Duodenal mucosa (tissue), 2 donors: Measurements from ENCODE around the gene COX10.
"Not testable (repeated sequence)": the region's sequence is repeated elsewhere in the genome, so short reads cannot be mapped to it uniquely, and the experiment has no call there.

ENCODE experiments used
- H3K27ac ChIP-seq: one replicate; pipeline ENCODE4 v1.7.0; 2013; ENCODE audit warnings: low read depth, low read length
- H3K27me3 ChIP-seq, 2 donors: one replicate each; pipeline ENCODE4 v1.7.0; 2013; ENCODE audit warnings: low read length in 2 of 2, control low read depth in 1 of 2; ENCODE audit not compliant: insufficient read depth in 2 of 2, control insufficient read depth in 1 of 2
- H3K36me3 ChIP-seq, 2 donors: one replicate each; pipeline ENCODE4 v1.7.0; 2013; ENCODE audit warnings: low read length in 2 of 2, control low read depth in 1 of 2; ENCODE audit not compliant: insufficient read depth in 2 of 2, control insufficient read depth in 1 of 2
- H3K4me1 ChIP-seq, 2 donors: one replicate each; pipeline ENCODE4 v1.7.0; 2013; ENCODE audit warnings: low read length in 2 of 2, control low read depth in 1 of 2; ENCODE audit not compliant: insufficient read depth in 2 of 2, control insufficient read depth in 1 of 2
- H3K4me3 ChIP-seq, 2 donors: one replicate each; pipeline ENCODE4 v1.7.0; 2013; ENCODE audit warnings: low read length in 2 of 2, low read depth in 1 of 2
- H3K9ac ChIP-seq, 2 donors: one replicate each; pipeline ENCODE4 v1.7.0; 2013; ENCODE audit warnings: low read length in 2 of 2, low read depth in 1 of 2
- H3K9me3 ChIP-seq, 2 donors: one replicate each; pipeline ENCODE4 v1.7.0; 2013; ENCODE audit warnings: low read length in 2 of 2, control low read depth in 1 of 2; ENCODE audit not compliant: control insufficient read depth in 1 of 2

The COX10 gene

GRCh38 chr17:14069251-14070021, at the start of gene COX10:
TSS of gene COX10 (plus strand) at chr17:14069504. CDS start at chr17:14069606, 102 bp downstream.
- Histone ChIP-seq H3K36me3 (peaks cover 3 to 10% of the 10 kb centered on the region in 2 donors), H3K9ac (peak within 1 kb of the TSS; percentile 95 to 98), H3K27me3 (no peaks in the 10 kb centered on the region), H3K27ac (peak within 1 kb of the TSS; percentile 66), H3K9me3 (no peaks in the 10 kb centered on the region), H3K4me1 (peaks cover 22 to 26% of the 10 kb centered on the region in 2 donors), H3K4me3 (peak within 1 kb of the TSS; percentile 99)

DNA sequence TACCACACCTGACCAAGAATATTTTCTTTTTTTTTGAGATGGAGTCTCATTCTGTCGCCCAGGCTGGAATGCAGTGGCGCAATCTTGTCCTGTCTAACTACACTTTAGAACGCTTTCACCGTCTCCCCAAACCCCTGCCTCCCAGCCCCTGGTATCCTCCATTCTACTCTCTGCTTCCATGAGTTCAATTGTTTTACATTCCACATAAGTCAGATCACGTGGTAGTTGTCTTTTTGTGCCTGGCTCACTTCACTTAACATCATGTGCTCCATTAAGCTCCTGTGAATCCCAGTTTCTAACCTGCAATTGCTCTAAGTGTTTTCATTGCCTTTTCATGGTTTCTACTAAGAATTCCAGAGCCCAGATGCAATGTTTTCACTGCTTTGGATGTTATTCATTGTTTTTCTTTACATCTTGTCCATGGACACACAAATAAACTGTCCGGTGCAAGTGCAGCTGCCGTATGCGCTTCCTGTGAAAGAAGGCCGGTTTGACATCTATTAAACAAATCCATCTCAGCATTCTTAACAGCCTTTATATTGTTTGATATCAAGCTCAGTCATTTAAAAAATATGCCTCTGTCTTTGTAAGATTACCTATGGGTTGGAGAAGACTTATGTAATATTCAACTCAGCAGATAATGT, 47.5 kb upstream of the COX10 start:
- not testable (repeated sequence) for H3K4me3 ChIP-seq, H3K36me3 ChIP-seq, H3K27me3 ChIP-seq, H3K27ac ChIP-seq, H3K4me1 ChIP-seq, H3K9ac ChIP-seq, H3K9me3 ChIP-seq

- H3K9me3 ChIP-seq, H3K4me1 ChIP-seq, H3K27ac ChIP-seq, H3K27me3 ChIP-seq, H3K9ac ChIP-seq, H3K4me3 ChIP-seq: not testable (repeated sequence)
- H3K36me3 ChIP-seq = peaks cover 10 to 12% of the 10 kb centered on the region in 2 donors
Observed at GRCh38 chr17:14029755-14030154, 39.5 kb upstream of the COX10 start.

DNA sequence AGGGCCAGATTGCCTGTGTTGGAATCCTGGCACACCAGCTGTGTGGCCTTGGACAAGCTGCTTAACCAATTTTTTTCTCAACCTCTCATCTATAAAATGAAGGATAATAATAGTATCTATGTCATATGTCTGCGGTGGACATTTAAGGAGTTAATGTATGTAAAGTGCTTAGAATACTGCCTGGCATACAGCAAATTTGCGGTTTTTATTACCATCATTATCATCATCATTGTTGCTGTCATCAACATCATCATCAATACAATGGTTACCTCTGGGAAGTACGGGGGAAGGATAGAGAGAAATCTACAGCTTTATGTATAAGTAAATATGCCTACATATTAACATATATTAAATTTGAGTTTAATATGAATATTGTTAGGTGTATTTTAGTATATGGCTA, 37.1 kb upstream of the COX10 start:
- H3K27ac ChIP-seq = no peak overlapping the region
- peaks cover 10 to 12% of the 10 kb centered on the region in 2 donors for H3K36me3 ChIP-seq
- H3K9ac ChIP-seq = no peak overlapping the region
- no peaks in the 10 kb centered on the region for H3K4me1 ChIP-seq
- no peak overlapping the region for H3K4me3 ChIP-seq
- no peaks in the 10 kb centered on the region for H3K9me3 ChIP-seq
- H3K27me3 ChIP-seq = no peaks in the 10 kb centered on the region

DNA sequence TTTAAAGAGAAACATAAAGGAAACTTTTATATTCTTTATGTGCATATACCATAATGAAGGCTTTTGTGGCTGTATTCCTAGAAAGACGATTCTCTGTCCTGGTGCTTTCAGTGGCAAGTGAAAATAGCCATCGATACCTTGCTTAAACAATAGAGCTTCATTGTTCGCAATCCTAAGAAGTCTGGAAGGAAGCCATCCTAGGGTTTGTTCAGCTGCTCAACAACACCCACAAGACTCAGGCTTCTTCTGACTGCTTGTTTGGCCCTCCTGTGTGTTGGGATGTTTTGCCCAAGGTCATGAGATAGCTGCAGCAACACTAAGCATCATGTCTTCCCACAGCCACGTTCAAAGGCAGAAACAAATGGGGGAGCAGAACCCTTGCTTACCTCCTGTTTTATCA, 36.1 kb upstream of the COX10 start:
- Histone ChIP-seq H3K9me3 (no peaks in the 10 kb centered on the region), H3K4me3 (no peak overlapping the region), H3K4me1 (no peaks in the 10 kb centered on the region), H3K36me3 (peaks cover 10 to 12% of the 10 kb centered on the region in 2 donors), H3K9ac (no peak overlapping the region), H3K27ac (no peak overlapping the region), H3K27me3 (no peaks in the 10 kb centered on the region)

- H3K27ac ChIP-seq = no peak overlapping the region
- no peak overlapping the region for H3K9ac ChIP-seq
- peaks cover 10 to 12% of the 10 kb centered on the region in 2 donors for H3K36me3 ChIP-seq
- no peaks in the 10 kb centered on the region for H3K4me1 ChIP-seq
- no peaks in the 10 kb centered on the region for H3K27me3 ChIP-seq
- H3K4me3 ChIP-seq = no peak overlapping the region
- H3K9me3 ChIP-seq = no peaks in the 10 kb centered on the region
Observed at GRCh38 chr17:14037453-14037852, 31.9 kb upstream of the COX10 start.

DNA sequence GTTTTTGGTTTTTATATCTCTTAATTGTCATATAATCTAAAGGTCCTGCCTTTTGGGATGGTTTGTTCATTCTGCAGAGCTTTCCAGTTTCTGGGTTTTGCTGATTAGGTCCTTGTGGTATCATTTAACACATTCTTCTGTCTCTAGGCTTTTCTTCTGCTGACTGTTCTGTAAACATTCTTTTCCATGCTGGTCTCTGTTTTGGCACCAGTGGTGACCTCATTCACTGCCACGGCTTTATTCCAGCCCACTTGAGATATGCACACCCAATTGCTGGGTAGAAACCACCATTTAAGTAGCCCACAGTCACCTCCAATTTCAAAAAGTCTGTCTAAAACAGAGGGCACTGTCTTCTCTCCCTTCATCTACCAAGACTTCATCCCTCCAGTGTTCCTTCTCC, 31.1 kb upstream of the COX10 start:
- Histone ChIP-seq H3K27me3 (no peaks in the 10 kb centered on the region), H3K4me3 (no peak overlapping the region), H3K9ac (no peak overlapping the region), H3K4me1 (no peaks in the 10 kb centered on the region), H3K27ac (no peak overlapping the region), H3K9me3 (no peaks in the 10 kb centered on the region), H3K36me3 (peaks cover 9 to 10% of the 10 kb centered on the region in 2 donors)

- no peak overlapping the region for H3K9ac ChIP-seq
Observed at GRCh38 chr17:14042411-14042810, 26.9 kb upstream of the COX10 start.

DNA sequence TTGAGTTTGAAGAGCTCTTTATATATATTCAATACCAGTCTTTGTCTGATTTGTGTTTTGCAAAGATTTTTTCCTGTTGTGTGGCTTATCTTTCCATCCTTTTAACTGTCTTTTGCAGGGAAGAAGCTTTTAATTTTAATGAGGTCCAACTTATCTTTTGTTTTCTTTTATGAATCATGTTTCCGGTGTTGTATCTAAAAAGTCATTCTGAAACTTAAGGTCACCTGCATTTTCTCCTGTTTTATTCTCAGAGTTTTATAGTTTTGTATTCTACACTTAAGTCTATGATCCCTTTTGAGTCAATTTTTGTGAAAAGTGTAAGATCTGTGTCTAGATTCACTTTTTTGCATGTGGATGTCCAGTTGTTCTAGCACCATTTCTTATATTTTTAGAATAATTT, 24.6 kb upstream of the COX10 start:
- H3K9me3 ChIP-seq = no peaks in the 10 kb centered on the region
- H3K9ac ChIP-seq = no peak overlapping the region
- H3K27me3 ChIP-seq = no peaks in the 10 kb centered on the region
- H3K4me3 ChIP-seq = no peak overlapping the region
- no peaks in the 10 kb centered on the region for H3K36me3 ChIP-seq
- no peak overlapping the region for H3K27ac ChIP-seq
- no peaks in the 10 kb centered on the region for H3K4me1 ChIP-seq

More at GRCh38 chr17:14042411-14042810, 26.9 kb upstream of the COX10 start:
- Histone ChIP-seq H3K9me3 (no peaks in the 10 kb centered on the region), H3K4me1 (no peaks in the 10 kb centered on the region), H3K27ac (no peak overlapping the region), H3K27me3 (no peaks in the 10 kb centered on the region), H3K4me3 (no peak overlapping the region), H3K36me3 (no peaks in the 10 kb centered on the region)

GRCh38 chr17:14046978-14047377, 22.3 kb upstream of the COX10 start:
- H3K4me3 ChIP-seq = no peak overlapping the region
- H3K27me3 ChIP-seq = no peaks in the 10 kb centered on the region
- H3K4me1 ChIP-seq = no peaks in the 10 kb centered on the region
- H3K9me3 ChIP-seq = no peaks in the 10 kb centered on the region
- H3K9ac ChIP-seq = no peak overlapping the region
- no peak overlapping the region for H3K27ac ChIP-seq
- H3K36me3 ChIP-seq = peaks cover 3 to 4% of the 10 kb centered on the region in 2 donors
